Activated CD4-positive, CD25-positive, alpha-beta regulatory T cell treated with anti-CD3 and anti-CD28 coated beads, Interleukin-2, amount 50 U/mL, for 16 hours (primary cell): Measurements from ENCODE around the gene IRAK1.
A peak's percentile ranks its signal among the peaks of the same experiment; 100 is the strongest.

Experiments used
- DNase-seq: peaks from one replicate; pipeline ENCODE4 v3.0.0-alpha.2; 2020; ENCODE audit warnings: low read depth, low spot score

The IRAK1 gene

DNA sequence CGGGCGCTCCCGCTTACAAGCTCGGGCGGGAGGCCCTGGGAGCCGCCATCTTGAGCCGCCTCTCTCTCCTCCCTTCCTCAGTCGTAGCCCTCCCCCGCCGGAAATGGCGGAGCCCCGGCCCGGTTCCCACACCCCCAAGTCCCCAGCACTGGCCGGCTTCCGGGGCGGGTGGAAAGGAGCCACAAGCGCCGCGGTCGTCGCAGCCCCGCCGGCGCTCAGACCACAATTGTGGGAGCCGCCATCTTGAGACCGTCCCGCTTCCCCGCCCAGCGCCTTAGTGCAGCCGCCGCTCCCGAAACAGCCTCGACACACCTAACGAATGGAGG, 48.6 kb downstream of the IRAK1 start:
- DNase-seq, result peak; percentile 74

GRCh38 chrX:153970357-153971123, 49.2 kb downstream of the IRAK1 start:
- no peak for DNase-seq

DNA sequence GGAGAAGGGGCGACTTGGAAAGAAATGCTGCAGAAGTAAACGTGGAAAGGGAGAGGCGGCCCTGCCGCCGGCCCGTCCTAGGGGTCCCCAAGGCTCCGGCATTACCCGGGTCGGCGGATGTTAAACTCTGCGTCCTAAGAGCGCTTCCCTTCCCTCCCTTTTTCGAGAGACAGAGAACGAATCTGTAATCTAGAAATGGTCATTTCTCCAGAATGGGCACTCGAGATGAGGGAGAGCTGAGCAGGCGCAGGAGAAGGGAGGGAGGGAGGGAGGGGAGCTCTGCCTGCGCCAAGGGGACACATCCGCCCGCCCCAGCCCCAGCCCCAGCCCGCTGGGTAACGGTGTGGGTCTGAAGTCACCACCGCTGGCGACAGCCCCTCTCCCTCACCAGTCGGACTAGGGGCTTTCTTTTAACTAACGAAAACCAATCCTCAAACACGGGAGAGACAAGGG, 49.8 kb downstream of the IRAK1 start:
- DNase-seq, result no peak

GRCh38 chrX:153969125-153969903, 50.4 kb downstream of the IRAK1 start:
- no peak for DNase-seq

GRCh38 chrX:153968754-153969124, 51.0 kb downstream of the IRAK1 start:
- DNase-seq, result no peak

- no peak for DNase-seq
Measured at GRCh38 chrX:153968255-153968654, 51.4 kb downstream of the IRAK1 start.

- DNase-seq, result no peak
Measured at GRCh38 chrX:153967536-153968224, 52.0 kb downstream of the IRAK1 start.

DNA sequence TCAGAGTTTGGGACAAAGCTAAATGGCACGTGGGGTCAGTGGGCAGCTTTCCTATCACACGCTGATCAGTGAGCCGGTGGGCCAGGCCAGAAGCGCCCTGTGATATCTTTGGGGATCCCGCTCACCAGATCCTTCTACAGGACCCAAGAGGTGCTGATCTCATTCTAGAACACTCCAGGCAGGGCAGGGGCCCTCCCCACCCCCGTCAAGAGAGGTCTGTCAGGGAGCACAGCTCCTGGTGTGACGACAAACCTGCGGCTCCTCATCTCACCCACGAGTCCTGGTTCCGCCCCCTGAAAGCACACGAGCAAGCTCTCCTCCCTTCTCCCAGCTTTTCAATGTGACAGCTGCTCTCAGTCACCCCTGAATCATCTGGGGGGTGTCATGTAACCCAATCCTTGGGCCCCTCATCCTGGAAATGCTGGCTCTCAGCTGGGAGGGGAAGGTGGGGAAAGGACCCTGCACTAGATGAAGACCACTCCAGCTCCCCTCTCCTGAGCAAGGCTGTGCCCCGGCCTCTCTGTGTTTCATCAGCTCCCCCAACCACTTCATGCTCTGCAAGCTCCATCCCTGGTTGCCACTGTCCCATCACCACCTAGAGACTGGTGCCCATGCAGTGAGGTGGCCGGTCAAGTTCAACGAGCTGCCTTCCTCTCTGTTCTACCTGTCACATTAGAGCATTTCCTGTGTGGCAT, 52.7 kb downstream of the IRAK1 start:
- no peak for DNase-seq

DNA sequence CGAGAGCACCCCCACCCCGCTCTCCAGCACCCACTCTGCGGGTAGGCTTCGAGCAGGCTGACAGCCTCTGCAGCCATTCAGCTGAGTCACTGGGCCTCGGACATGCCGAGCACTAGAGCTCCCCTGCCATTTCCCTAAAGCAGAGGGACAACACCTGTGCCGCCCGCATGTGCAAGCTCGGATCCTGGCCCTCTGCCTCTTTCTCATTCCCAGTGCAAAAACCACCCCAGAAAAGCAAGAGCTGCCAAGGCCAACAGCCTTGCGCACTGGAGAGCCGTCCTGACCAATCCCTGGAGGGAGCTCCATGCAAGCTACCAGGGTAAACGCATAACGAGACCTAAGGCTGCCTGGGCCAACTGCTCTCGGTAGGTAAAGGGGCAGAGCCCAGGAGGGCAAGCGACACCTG, 53.4 kb downstream of the IRAK1 start:
- no peak for DNase-seq

DNA sequence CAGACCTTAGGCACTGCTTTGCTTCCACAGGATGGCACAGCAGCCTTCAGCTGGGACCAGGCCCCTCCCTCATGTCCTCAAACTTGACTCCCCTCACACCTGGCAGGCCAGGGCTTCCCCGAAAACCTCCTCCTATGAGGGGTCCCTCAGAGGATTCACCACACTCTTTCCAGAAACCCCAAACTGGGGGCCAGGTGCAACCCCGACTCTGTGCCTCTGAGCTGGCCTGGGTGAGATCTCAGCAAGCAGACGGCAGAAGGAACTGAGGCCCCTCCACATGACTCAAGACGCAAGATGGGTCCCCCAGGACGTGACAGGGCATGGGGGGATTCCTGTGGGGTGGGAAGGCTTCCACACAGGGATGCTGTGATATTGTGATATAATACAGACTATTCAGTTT, 54.3 kb downstream of the IRAK1 start:
- no peak for DNase-seq

GRCh38 chrX:153964105-153964504, 55.6 kb downstream of the IRAK1 start:
- DNase-seq, result no peak

- DNase-seq, result no peak
Measured at GRCh38 chrX:153963546-153963945, 56.2 kb downstream of the IRAK1 start.

- no peak for DNase-seq
Measured at GRCh38 chrX:153961292-153961691, 58.4 kb downstream of the IRAK1 start.

- no peak for DNase-seq
Measured at GRCh38 chrX:153960786-153961185, 58.9 kb downstream of the IRAK1 start.
